ENCODE data around the gene UAP1L1. TPM values are rescaled to one million over a fixed set of nuclear protein-coding genes. Genes with fewer than 3 reads are reported as not detected.

The UAP1L1 gene
- total RNA-seq, 6 donors from 2014 or later: 10.5 to 69.1 (median 34.0) TPM

DNA sequence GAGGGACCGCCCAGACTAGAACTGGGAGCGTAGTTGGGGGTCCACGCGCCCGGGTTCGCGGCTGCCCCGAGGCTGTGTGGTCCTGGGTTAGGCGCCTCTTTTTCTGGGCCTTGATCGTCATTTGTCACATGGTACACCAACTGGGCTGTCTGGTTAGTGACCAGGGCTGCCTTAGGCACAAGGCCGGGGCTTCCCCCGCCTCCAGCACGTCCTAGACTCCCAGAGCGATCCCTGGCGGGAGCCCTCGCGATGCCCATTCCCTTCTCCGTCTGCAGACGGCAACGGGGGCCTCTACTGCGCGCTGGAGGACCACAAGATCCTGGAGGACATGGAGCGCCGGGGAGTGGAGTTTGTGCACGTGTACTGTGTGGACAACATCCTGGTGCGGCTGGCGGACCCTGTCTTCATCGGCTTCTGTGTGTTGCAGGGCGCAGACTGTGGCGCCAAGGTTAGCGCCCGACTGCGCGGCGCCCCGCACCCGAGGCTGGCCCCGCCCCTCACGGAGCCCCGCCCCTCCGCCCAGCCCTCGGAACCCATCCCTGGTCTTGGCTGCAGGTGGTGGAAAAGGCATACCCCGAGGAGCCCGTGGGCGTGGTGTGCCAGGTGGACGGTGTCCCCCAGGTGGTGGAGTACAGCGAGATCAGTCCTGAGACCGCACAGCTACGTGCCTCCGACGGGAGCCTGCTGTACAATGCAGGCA, 1.5 kb downstream of the UAP1L1 start:
- H3K4me1 ChIP-seq: peaks cover 15 to 36% (median 16%) of the 10 kb centered on the region in 4 donors
- H3K9me3 ChIP-seq: no peaks in the 10 kb centered on the region
- H3K27me3 ChIP-seq: peaks cover 0 to 6% (median 0%) of the 10 kb centered on the region in 4 donors
- DNase-seq: no peak
- no peak for TF ChIP-seq POLR2A (IDR thresholded peaks at IDR 0.05)
- TF ChIP-seq, protein P1, sequence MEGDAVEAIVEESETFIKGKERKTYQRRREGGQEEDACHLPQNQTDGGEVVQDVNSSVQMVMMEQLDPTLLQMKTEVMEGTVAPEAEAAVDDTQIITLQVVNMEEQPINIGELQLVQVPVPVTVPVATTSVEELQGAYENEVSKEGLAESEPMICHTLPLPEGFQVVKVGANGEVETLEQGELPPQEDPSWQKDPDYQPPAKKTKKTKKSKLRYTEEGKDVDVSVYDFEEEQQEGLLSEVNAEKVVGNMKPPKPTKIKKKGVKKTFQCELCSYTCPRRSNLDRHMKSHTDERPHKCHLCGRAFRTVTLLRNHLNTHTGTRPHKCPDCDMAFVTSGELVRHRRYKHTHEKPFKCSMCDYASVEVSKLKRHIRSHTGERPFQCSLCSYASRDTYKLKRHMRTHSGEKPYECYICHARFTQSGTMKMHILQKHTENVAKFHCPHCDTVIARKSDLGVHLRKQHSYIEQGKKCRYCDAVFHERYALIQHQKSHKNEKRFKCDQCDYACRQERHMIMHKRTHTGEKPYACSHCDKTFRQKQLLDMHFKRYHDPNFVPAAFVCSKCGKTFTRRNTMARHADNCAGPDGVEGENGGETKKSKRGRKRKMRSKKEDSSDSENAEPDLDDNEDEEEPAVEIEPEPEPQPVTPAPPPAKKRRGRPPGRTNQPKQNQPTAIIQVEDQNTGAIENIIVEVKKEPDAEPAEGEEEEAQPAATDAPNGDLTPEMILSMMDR (IDR thresholded peaks at IDR 0.05): no peak
- TF ChIP-seq EP300 (IDR thresholded peaks at IDR 0.05): no peak
- TF ChIP-seq POLR2AphosphoS5 (IDR thresholded peaks at IDR 0.05): no peak
- no peak for ATAC-seq (ENCODE audit: low FRiP score in 2 of 2)
- WGBS, 2 donors: 80 to 81% methylated on average over 42 to 51 of the region's 51 CpGs
- H3K36me3 ChIP-seq: peaks cover 0 to 51% (median 37%) of the 10 kb centered on the region in 4 donors
- peak overlapping the region in 3 of 4 donors; percentile 74 to 96 (median 74) for H3K4me3 ChIP-seq
- no peak overlapping the region for H3K27ac ChIP-seq

GRCh38 chr9:137079401-137079787, 2.1 kb downstream of the UAP1L1 start:
- DNase-seq (no peak), ATAC-seq (ENCODE audit: low FRiP score in 2 of 2) (no peak)
- Histone ChIP-seq H3K36me3 (peaks cover 0 to 51% (median 37%) of the 10 kb centered on the region in 4 donors), H3K27me3 (peaks cover 0 to 6% (median 0%) of the 10 kb centered on the region in 4 donors), H3K27ac (no peak overlapping the region), H3K4me1 (peaks cover 15 to 35% (median 16%) of the 10 kb centered on the region in 4 donors), H3K9me3 (no peaks in the 10 kb centered on the region), H3K4me3 (no peak overlapping the region)
- 94 to 100% methylated on average over 2 to 13 of the region's 13 CpGs for WGBS, 2 donors
- TF ChIP-seq, protein P1 (IDR thresholded peaks at IDR 0.05): no peak
- TF ChIP-seq EP300 (IDR thresholded peaks at IDR 0.05) (no peak), POLR2A (IDR thresholded peaks at IDR 0.05) (no peak), POLR2AphosphoS5 (IDR thresholded peaks at IDR 0.05) (no peak)

DNA sequence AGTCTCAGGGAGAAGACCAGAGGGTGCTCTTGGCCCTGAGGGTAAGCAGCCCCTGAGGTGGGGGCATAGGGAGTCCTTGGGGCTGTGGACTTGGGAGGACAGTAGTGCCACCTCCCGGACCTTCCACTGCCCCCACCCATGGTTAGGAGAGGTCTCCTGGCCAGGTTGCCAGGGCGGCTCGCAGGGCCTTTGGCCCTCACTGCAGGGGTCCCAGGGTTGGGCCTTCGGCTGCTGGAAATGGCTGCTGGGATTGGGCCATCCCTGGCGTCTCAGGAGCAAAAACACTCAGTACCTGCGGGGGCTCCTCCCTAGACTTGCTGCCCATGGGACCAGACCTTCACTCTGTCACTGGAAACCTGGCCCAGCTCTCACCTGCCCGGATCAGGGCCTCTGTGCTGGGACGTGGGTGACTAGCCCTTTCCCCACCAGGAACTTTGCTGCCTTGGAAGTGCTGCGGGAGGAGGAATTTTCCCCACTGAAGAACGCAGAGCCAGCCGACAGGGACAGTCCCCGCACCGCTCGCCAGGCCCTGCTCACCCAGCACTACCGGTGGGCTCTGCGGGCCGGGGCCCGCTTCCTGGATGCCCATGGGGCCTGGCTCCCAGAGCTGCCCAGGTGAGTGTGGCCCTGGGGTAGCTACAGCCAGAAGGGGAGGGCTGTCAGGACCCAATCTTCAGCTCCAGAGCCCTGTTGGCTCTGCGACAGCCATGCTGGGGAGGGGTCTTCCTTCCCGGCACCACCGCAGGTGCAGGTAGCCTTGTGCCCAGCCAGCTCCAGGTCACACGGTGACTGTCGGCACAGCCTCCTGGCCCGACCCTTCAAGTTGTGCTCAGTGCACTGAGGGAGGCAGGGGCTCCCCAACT, 3.2 kb downstream of the UAP1L1 start:
- DNase-seq (no peak), ATAC-seq (ENCODE audit: low FRiP score in 2 of 2) (no peak)
- TF ChIP-seq POLR2AphosphoS5 (IDR thresholded peaks at IDR 0.05): no peak
- TF ChIP-seq, protein P1 (IDR thresholded peaks at IDR 0.05): no peak
- TF ChIP-seq EP300 (IDR thresholded peaks at IDR 0.05): no peak
- TF ChIP-seq POLR2A (IDR thresholded peaks at IDR 0.05): no peak
- 93 to 95% methylated on average over 6 to 17 of the region's 24 CpGs for WGBS, 2 donors
- H3K36me3 ChIP-seq: peaks cover 0 to 51% (median 37%) of the 10 kb centered on the region in 4 donors
- H3K27me3 ChIP-seq: peaks cover 0 to 6% (median 0%) of the 10 kb centered on the region in 4 donors
- H3K4me1 ChIP-seq: peaks cover 16 to 42% (median 20%) of the 10 kb centered on the region in 4 donors
- H3K27ac ChIP-seq: no peak overlapping the region
- no peak overlapping the region for H3K4me3 ChIP-seq
- H3K9me3 ChIP-seq: no peaks in the 10 kb centered on the region

- ATAC-seq (ENCODE audit: low FRiP score in 2 of 2): no peak
- DNase-seq: no peak
- peaks cover 18 to 46% (median 21%) of the 10 kb centered on the region in 4 donors for H3K4me1 ChIP-seq
- no peak for TF ChIP-seq POLR2A (IDR thresholded peaks at IDR 0.05)
- TF ChIP-seq EP300 (IDR thresholded peaks at IDR 0.05): no peak
- TF ChIP-seq, protein P1 (IDR thresholded peaks at IDR 0.05): no peak
- no peak for TF ChIP-seq POLR2AphosphoS5 (IDR thresholded peaks at IDR 0.05)
- peaks cover 0 to 51% (median 37%) of the 10 kb centered on the region in 4 donors for H3K36me3 ChIP-seq
- no peaks in the 10 kb centered on the region for H3K9me3 ChIP-seq
- no peak overlapping the region for H3K4me3 ChIP-seq
- H3K27me3 ChIP-seq: peaks cover 0 to 3% (median 0%) of the 10 kb centered on the region in 4 donors
- no peak overlapping the region for H3K27ac ChIP-seq
- 96% methylated on average over 15 of the region's 16 CpGs; no CpG with 5 or more reads in 1 of the 2 donors for WGBS, 2 donors
Measured at GRCh38 chr9:137082222-137082924, 5.1 kb downstream of the UAP1L1 start.

All from upper lobe of left lung (tissue), 6 donors.